Ovary (tissue), 10 donors: Measurements from ENCODE around the gene DUXB. TPM values are rescaled to one million over a fixed set of nuclear protein-coding genes. Genes with fewer than 3 reads are reported as not detected.

Source experiments
- DNase-seq, 5 donors: peaks; one replicate each; pipeline ENCODE4 v3.0.0-alpha.2; 2019 to 2020
- H3K27ac ChIP-seq, 2 donors: fragments of 200-600 bp; one replicate each; pipeline versions ENCODE4 v1.5.1 to v1.8.0; 2019 to 2022
- H3K27me3 ChIP-seq: fragments of 200-600 bp; one replicate; pipeline ENCODE4 v1.8.0; 2022
- H3K36me3 ChIP-seq: fragments of 200-600 bp; sonication (generic); one replicate; pipeline ENCODE4 v1.5.1; 2019
- H3K4me1 ChIP-seq: one replicate; pipeline ENCODE4 v1.8.1; 2013; ENCODE audit warnings: mild to moderate bottlenecking, moderate library complexity; ENCODE audit not compliant: insufficient read depth
- H3K4me3 ChIP-seq: fragments of 200-600 bp; sonication (generic); one replicate; pipeline ENCODE4 v1.5.1; 2017
- H3K9me3 ChIP-seq, 2 donors: fragments of 200-600 bp in 1 of 2; sonication (generic) in 1 of 2; one replicate each; pipeline versions ENCODE4 v1.5.1 to v1.8.1; 2013 to 2019; ENCODE audit warnings: mild to moderate bottlenecking in 1 of 2, moderate library complexity in 1 of 2
- EP300 ChIP-seq: sonication (generic); formaldehyde crosslinking; IDR thresholded peaks from one replicate; pipeline ENCODE4 v1.6.1; 2017; ENCODE audit warnings: antibody characterized with exemption
- POLR2A ChIP-seq: fragments of 450-650 bp; IDR thresholded peaks from one replicate; pipeline ENCODE4 v1.6.1; 2017; ENCODE audit warnings: antibody characterized with exemption, mild to moderate bottlenecking, moderate library complexity
- WGBS, 3 donors: extraction: QIAGEN DNeasy Blood & Tissue Kit in 1 of 3; methylation state at CpG; one replicate each; pipeline versions ENCODE4 v1.1.5 to v1.1.7; 2013 to 2017; 5-methylcytosine and 5-hydroxymethylcytosine counted together
- intact Hi-C, 4 donors: fragments of 100-400 bp; cut with DNase I; formaldehyde crosslinking; loops; one replicate each; pipeline versions ENCODE4 v1.11.0 to v1.15.1; 2022 to 2023
- long read RNA-seq, 3 donors: library from polyadenylated mRNA in 2 of 3; unstranded in 2 of 3; transcript quantifications; one replicate each; pipeline ENCODE4 v2.0.0 and lab custom pipeline, GENCODE V29; 2021 to 2026
- polyA plus RNA-seq, 2 donors: library from polyadenylated mRNA; stranded (reverse); fragments of 200-250 nt in 1 of 2; fragments of 350-450 nt in 1 of 2; fragmentation: Illumina TruSeq in 1 of 2; extraction: RNeasy Lipid Tissue Mini Kit (QIAGEN cat#74804) in 1 of 2; gene quantifications; one replicate each; pipeline ENCODE4 v1.2.3, GENCODE V29; 2013 to 2014
- total RNA-seq, 7 donors: library from RNA; depleted of rRNA in 2 of 7; stranded (reverse); fragments of >200 nt in 2 of 7; fragmentation: NEBNext Ultra II Directional in 3 of 7; extraction: Animal tissue kit (Norgen Biotek cat#: 25700) in 3 of 7; gene quantifications; one replicate each; pipeline versions ENCODE4 v1.1.0 to v1.2.4, GENCODE V29; 2016 to 2023
- TF ChIP-seq, protein P1 (sequence below), 3 donors: fragments of 450-650 bp in 2 of 3; fragments of 200-600 bp in 1 of 3; IDR thresholded peaks; one replicate each; pipeline versions ENCODE4 v1.5.1 to v1.8.0; 2016 to 2022; ENCODE audit warnings: antibody characterized with exemption in 3 of 3, mild to moderate bottlenecking in 1 of 3
- donor health status: DM: no; HTN: no; CAD: no; lungs with moderate emphysema.
- donor health status: DM: no; HTN: no; CAD: no.
- donor health status: Bipolar disorder and iron deficiency.
- donor health status: DM: yes; HTN: yes; CAD: no.
- donor health status: DM: no; HTN: no; CAD: no.
- donor health status: DM: yes; HTN: yes; CAD: no.

The DUXB gene, protein sequence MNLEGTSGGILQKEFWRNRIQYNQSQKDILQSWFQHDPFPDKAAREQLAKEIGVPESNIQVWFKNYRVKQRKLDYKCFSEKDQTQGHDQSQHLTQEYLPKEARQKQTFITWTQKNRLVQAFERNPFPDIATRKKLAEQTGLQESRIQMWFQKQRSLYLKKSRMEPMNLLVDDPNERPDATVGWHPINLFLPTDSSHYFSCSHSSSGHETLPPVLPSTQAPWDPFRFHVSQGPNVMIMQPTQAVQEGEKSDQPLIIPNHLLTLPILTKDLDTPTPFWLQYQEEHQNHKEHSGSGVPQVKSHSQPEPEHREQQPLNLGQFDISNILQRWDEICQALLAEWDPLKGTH
- total RNA-seq (not detected), polyA plus RNA-seq (under 1 TPM in 1 of 2 donors, not detected in 1; 0.07 TPM)
- long read RNA-seq, donor 1: 0 reads
- long read RNA-seq, donor 2: 0 reads
- long read RNA-seq, donor 3: 0 reads

DNA sequence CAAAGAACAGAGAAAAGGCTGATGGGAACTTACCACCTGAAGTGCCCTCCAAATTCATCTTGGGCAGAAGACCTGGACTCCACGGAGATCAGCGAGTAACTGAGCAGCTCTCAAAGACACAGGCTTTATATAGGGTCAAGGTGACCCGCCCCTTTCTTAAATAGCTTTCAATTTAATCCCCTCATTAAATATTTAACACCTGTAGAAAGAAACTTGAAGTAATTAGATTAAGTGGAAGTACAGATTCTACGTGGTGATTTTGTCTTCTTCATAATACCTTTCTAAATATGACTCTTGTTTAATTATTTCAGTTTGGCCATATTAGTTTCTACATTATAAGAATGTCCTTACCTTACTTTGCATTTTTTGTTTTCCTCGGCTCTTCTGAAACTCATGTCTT, at the start of gene DUXB:
Gene DUXB, minus strand, starts transcription at position 101 of the 400 bp plus-strand sequence. Its CDS starts 43 bp downstream, at position 58.
- intact Hi-C loops: no loop called here
- Histone ChIP-seq H3K4me1 (no peaks in the 10 kb centered on the region), H3K27me3 (no peaks in the 10 kb centered on the region), H3K9me3 (no peaks in the 10 kb centered on the region), H3K36me3 (no peaks in the 10 kb centered on the region), H3K4me3 (no peak within 1 kb of the TSS), H3K27ac (no peak within 1 kb of the TSS)
- TF ChIP-seq POLR2A (no peak), EP300 (no peak)
- TF ChIP-seq, protein P1, sequence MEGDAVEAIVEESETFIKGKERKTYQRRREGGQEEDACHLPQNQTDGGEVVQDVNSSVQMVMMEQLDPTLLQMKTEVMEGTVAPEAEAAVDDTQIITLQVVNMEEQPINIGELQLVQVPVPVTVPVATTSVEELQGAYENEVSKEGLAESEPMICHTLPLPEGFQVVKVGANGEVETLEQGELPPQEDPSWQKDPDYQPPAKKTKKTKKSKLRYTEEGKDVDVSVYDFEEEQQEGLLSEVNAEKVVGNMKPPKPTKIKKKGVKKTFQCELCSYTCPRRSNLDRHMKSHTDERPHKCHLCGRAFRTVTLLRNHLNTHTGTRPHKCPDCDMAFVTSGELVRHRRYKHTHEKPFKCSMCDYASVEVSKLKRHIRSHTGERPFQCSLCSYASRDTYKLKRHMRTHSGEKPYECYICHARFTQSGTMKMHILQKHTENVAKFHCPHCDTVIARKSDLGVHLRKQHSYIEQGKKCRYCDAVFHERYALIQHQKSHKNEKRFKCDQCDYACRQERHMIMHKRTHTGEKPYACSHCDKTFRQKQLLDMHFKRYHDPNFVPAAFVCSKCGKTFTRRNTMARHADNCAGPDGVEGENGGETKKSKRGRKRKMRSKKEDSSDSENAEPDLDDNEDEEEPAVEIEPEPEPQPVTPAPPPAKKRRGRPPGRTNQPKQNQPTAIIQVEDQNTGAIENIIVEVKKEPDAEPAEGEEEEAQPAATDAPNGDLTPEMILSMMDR (IDR thresholded peaks at IDR 0.05): no peak
- no peak for DNase-seq
- WGBS, 3 donors: 76 to 88% (median 83%) methylated on average over 5 of the region's 5 CpGs

DNA sequence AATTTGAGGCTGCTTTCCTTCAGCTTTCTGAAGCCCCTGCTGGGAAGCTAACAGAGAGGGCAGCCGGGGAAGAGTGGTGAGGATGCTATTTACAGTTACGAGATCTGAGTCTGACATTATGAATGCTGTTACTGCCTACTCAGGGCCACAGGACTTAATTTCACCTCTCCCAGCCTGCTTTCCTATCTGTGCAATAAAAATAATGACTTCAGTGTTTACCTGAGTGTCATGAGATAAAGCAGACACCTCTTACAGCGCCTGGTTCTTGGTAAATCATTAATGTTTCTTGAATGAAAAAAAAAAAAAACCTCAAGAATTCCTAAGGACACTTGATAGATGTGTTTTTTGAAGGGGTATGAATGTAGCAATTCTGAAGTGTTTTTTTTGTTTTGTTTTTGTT, 49.3 kb upstream of the DUXB start:
- no peaks in the 10 kb centered on the region for H3K27me3 ChIP-seq
- no peak for DNase-seq
- no peaks in the 10 kb centered on the region for H3K9me3 ChIP-seq
- no peaks in the 10 kb centered on the region for H3K36me3 ChIP-seq
- H3K27ac ChIP-seq: no peak overlapping the region
- intact Hi-C loops: no loop called here
- 78 to 84% (median 78%) methylated on average over 3 of the region's 3 CpGs for WGBS, 3 donors
- no peaks in the 10 kb centered on the region for H3K4me1 ChIP-seq
- no peak overlapping the region for H3K4me3 ChIP-seq
- no peak for TF ChIP-seq EP300
- TF ChIP-seq, protein P1 (IDR thresholded peaks at IDR 0.05): no peak
- TF ChIP-seq POLR2A: no peak

DNA sequence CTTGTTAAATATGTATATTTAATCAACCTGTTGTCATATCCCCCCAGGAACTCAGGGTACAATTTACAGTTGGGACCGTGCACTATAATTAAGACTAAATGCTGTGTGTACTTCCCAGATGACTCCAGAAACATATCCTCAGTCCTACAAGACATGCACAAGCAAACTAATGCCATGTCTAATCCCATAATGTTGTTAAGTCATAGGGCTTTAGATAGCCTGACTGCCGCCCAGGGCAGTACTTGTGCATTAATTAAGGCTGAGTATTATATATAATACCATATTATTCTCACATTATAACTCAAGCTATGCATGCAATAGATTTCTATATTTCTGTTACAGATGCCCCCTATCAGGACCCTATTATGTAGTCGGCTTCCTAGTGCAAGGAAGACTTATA, 45.1 kb upstream of the DUXB start:
- Histone ChIP-seq H3K9me3 (no peaks in the 10 kb centered on the region), H3K27me3 (no peaks in the 10 kb centered on the region), H3K4me3 (no peak overlapping the region), H3K27ac (no peak overlapping the region), H3K36me3 (no peaks in the 10 kb centered on the region), H3K4me1 (no peaks in the 10 kb centered on the region)
- TF ChIP-seq, protein P1 (IDR thresholded peaks at IDR 0.05): no peak
- TF ChIP-seq EP300: no peak
- TF ChIP-seq POLR2A: no peak
- no peak for DNase-seq
- intact Hi-C loops: loop anchor here in 1 of 4 donors (10.0 kb wide), 1 partner anchor 92 kb away; no protein-coding TSS in a partner anchor
- WGBS, 3 donors: 86 to 92% (median 91%) methylated on average over 3 of the region's 3 CpGs

DNA sequence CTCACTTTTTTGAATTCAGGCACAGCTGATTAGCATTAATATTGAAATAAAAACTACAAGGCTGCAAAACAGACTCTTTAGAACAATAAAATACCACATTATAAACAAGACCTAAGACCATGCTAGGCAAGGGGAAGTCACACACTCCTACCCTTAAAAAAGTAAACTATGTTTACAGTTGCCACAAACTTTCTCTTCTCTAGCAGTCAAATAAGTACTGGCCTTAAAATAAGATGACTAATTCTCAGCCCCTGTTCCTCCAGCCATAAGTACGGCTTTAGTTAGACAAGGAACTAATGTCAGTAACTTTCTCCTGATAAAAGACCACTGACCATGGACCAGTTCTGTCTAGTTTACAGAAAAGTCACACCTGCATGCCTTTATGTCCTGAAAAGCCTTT, 44.6 kb upstream of the DUXB start:
- DNase-seq: no peak
- no peaks in the 10 kb centered on the region for H3K4me1 ChIP-seq
- 71 to 85% (median 79%) methylated on average over 1 of the region's 1 CpG for WGBS, 3 donors
- H3K9me3 ChIP-seq: no peaks in the 10 kb centered on the region
- TF ChIP-seq EP300 (no peak), POLR2A (no peak)
- TF ChIP-seq, protein P1 (IDR thresholded peaks at IDR 0.05): no peak
- H3K4me3 ChIP-seq: no peak overlapping the region
- no peaks in the 10 kb centered on the region for H3K27me3 ChIP-seq
- intact Hi-C loops: loop anchor here in 1 of 4 donors (10.0 kb wide), 1 partner anchor 91 kb away; no protein-coding TSS in a partner anchor
- H3K36me3 ChIP-seq: no peaks in the 10 kb centered on the region
- H3K27ac ChIP-seq: no peak overlapping the region
